ENCODE results near the gene ING1.
"Not testable (repeated sequence)": the region's sequence is repeated elsewhere in the genome, so short reads cannot be mapped to it uniquely, and the experiment has no call there.

ING1 gene, protein sequence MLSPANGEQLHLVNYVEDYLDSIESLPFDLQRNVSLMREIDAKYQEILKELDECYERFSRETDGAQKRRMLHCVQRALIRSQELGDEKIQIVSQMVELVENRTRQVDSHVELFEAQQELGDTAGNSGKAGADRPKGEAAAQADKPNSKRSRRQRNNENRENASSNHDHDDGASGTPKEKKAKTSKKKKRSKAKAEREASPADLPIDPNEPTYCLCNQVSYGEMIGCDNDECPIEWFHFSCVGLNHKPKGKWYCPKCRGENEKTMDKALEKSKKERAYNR

DNA sequence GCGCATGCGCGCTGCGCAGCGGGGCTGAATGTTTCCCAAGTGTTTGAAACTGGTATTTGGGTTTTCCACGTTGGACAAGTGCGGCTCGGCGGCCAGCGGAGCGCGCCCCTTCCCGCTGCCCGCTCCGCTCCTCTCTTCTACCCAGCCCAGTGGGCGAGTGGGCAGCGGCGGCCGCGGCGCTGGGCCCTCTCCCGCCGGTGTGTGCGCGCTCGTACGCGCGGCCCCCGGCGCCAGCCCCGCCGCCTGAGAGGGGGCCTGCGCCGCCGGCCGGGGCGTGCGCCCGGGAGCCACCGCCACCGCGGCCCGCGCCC is at the start of gene ING1:
Gene ING1, plus strand, starts transcription at position 59 of the 311 bp plus-strand sequence. CDS start 450 bp downstream, outside the sequence.
- DNase-seq: no peak

DNA sequence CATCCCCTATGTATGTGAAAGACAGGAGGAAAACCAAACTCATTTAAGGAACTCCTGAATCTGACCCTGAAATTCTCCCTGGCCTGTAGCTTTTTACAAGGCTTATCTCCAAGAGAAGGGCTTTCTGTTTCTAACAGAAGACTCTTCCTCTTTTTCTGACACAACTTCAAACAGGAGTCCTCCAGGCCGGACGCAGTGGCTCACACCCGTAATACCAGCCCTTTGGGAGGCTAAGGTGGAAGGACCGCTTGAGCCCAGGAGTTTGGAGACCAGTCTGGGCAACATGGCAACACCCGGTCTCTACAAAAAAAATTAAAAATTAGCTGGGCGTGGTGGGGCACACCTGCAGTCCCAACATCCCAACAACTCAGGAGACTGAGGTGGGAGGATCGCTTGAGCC is 49.5 kb upstream of the ING1 start:
- no peak for DNase-seq

DNA sequence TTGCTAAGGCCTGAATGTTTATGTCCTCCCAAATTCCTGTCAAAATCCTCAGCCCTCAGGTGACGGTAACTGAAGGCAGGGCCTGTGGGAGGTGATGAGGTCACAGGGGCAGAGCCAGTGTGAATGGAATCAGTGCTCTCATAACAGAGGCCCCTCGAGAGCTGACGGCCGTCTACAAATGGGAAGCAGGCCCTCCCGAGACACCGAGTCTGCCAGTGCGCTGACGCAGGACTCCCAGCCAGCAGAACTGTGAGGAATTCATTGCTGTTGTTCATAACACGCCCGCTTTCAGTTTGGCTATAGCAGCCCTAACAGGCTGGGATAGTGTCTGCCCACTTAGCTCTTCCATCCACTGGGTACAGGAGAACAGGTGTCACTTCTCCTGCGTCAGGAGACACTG is 48.8 kb upstream of the ING1 start:
- no peak for DNase-seq

DNA sequence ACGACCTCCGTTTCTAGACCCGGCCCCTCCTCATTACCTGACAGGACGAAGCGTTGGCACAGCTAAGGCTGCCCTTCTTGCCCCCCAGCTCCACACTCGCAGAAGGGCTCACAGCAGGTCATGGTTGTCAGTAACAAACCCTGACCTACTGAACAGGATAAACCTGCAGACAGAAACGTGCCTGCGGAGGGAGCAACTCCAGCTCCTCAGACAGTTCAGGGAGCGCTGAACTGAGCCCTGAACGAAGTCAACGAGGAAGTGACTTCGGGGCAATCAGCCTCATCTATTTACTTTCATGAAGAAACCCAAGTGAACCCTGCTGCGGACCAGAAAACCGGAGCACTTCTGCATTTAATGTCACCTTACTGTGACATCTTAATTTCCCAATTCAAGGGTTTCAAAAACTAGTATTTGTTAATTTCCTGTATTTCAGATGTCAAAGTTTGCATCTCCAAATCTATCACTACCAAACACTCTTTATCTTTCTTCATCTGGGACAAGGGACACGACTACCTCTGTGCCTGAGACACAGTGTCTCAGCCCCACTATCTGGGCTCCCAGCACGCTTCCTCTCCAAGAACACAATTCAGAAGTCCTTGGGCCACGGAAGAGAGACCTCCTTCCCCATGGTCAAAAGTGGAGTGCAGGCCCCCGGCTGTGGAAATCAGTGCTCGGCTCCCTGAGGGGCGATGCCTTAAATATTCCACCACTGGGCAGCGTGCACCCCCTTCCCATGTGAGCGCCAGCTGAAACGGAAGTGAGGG is 47.8 kb upstream of the ING1 start:
- DNase-seq: no peak

DNA sequence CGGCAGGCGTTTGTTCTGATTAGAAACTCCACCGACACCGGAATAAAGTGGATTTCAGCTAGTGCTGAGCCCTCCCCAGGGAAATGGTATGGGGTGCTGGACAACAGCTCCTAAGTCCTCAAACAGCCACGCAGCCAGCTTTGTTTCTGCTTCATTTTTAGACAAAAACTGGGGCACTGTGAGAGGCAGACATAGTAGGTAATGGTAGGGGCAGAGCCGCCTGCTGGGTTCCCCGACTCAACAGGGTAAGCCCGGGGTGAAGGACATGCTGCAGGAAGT is 47.3 kb upstream of the ING1 start:
- DNase-seq: no peak

DNA sequence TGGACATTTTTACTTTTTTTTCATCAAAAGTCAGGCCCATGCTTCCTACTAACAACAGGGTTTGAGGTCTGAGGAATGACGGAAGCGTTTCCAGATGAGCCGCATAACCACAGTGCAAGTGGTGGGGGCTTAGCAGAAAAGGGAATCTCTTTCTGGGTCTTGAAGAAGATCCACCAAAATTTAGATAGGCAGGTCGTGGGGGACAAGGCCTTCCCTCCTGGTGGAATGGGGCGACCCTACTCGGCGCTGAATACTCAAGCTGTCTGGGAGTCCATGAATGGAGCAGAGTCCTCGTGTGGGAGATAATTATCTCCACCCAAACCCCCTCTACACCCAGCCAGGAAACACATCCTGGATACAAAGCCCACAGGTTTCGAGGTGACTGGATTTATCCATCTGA is 44.5 kb upstream of the ING1 start:
- DNase-seq: no peak

DNA sequence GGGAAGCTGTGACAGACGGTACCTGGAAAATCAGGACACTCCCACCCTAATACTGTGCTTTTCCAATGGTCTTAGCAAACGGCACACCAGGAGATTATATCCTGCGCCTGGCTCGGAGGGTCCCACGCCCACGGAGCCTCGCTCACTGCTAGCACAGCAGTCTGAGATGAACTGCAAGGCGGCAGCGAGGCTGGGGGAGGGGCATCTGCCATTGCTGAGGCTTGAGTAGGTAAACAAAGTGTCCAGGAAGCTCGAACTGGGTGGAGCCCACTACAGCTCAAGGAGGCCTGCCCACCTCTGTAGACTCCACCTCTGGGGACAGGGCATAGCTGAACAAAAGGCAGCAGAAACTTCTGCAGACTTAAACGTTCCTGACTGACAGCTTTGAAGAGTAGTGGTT is 43.7 kb upstream of the ING1 start:
- DNase-seq: not testable (repeated sequence)

DNA sequence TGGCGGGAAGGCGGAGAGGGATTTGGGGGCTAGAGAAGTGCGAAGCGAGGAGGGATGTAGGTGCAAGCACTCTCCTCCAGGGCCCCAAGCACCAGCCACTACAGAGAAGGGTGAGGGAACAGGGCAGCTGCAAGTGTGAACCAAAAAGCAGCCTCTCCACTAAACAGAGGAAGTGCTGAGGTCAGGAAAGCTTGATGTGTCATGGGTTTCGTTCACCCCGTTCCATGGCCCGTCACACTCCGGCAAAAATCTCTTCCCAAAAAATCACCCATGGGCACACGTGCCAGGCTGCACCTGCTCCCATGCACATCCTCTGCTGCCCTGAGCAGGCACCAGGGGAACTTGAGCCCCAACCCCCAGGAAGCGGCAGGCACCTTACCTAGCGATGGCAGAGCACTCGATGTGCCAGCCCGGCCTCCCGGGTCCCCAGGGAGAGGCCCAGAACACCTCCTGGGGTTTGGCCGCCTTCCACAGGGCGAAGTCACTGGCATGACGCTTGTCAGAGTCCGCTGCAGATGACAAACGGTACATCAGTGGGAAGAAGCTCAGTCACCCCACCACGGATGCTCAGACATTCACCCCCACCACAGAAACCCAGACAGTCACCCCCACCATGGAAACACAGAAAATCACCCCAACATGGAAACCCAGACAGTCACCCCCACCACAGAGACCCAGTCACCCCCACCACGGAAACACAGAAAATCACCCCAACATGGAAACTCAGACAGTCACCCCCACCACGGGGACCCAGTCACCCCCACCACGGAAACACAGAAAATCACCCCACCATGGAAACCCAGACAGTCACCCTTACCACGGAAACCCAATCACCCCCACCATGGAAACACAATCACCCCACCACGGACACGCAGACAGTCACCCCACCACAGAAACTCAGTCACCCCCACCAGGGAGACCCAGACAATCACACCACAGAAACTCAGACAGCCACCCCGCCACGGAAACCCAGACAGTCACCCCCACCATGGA is 36.6 kb upstream of the ING1 start:
- DNase-seq: no peak

DNA sequence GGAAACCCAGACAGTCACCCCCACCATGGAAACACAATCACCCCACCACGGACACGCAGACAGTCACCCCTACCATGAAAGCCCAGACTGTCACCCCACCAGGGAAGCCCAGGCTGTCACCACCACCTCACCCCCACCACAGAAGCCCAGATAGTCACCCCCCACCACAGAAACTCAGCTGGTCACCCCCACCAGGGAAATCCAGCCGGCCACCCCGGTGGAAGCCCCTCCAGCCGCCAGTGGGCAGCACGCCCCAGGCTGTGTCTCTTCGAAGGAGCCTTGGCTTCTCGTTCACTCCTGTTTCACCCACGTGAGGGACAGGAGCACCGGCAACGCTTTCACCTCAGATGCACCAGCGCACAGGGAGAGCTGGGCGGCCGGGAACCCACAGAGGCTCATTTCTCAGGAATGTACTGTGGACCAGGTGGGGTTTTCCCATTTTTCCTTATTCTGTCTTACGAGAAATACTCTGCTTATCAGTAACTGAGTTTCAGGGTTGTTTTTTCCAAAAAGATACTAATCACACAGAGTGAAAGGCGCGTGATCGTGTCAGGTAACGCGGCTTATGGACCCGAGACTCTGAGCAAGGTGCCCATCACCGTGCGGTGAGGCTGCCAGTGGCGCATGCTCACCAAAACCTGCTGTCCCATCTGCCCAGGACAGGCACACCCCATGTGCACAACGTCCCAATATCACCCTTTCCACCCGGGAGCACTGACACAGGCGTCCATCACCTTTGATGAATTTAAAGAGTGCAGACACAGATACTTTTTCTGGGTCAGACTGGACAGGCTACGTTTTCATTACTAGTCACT is 35.6 kb upstream of the ING1 start:
- no peak for DNase-seq

DNA sequence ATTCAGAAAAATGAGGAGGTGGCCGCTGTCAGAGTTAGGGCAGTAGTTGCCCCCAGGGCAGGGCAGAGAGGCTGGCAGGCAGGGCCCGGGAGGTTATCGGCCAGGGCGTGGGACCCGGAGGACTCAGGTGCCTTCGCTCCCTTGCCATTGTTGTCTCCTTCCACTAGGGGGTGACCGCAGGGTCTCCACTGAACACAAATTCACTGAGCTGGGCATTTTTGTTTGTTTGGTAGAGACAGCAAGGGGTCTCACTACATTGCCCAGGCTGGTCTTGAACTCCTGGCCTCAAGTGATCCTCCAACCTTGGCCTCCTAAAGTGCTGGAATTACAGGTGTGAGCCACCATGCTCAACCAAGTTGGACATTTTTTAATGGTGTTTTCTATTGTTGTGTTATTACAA is 32.6 kb upstream of the ING1 start:
- no peak for DNase-seq

DNA sequence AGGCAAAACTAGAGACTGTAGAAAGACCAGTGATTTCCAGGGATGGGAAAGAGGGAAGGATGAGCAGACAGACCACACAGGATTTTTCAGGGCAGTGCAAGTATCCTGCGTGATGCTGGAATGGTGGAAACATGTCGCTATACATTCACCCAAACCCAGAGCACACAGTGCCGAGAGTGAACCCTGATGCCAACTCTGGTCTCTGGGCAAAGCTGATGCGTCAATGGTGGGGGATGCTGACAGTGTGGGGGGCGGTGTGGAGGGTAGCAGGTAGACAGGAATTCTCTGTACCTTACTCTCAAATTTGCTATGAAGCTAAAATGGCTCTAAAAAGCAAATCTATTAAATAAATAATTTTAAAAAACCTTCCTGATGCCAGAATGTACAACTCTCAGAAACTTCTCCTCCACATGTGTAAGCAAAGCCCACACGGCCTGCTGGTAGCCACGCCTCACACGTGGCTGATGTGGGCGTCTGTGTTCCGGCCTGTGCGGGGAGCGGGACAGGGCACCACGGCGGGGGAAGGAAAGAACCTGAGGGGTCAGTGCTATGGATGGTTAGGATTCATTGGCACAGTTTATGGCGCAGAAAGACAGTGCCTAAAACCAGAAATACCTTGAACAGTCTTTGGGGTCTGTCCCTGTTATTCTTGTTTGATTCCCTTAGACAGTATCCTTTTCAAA is 31.5 kb upstream of the ING1 start:
- DNase-seq: no peak

DNA sequence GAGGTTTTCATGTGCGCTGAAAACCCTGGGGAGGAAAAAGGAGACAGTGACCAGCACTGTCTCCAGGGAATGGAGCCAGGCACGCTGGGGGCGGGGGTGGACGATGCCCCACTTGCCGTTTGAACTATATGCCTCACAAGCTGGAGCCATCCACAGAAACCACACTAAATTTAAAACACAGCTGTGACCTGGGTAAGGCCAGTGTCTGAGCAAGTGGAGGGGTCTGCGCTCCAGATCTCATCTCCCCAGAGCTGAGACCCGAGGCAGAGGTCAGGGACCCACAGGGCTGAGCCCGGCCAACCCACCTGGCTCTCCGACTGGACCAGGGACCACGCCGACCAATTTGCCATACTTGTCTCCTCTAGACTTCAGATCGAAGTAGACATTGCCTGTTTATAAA is 30.8 kb upstream of the ING1 start:
- no peak for DNase-seq

DNA sequence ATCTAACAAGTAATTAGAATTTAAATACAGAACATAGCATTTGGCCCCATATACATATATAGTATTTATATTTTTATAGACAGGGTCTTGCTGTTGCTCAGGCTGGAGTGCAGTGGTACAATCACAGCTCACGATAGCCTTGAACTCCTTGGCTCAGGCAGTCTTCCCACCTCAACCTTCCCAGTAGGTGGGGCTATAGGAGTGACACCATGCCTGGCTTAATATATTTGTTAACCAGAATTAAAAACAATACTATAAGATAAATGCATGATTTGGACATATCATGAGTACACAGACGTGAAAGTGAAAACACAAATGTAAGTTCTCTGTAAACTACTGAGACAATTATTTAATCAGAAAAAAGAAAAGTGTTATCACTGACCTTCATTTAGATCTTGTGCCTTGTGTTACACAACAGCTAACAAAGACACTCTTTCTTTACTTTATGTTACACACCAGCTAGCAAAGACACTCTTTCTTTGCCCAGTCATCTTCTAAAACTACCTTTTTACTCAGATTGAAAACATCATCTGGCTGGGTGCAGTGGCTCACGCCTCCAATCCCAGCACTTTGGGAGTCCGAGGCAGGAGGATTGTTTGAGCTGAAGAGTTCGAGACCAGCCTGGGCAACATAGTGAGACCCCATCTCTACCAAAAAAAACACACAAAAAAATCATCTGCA is 30.2 kb upstream of the ING1 start:
- no peak for DNase-seq

DNA sequence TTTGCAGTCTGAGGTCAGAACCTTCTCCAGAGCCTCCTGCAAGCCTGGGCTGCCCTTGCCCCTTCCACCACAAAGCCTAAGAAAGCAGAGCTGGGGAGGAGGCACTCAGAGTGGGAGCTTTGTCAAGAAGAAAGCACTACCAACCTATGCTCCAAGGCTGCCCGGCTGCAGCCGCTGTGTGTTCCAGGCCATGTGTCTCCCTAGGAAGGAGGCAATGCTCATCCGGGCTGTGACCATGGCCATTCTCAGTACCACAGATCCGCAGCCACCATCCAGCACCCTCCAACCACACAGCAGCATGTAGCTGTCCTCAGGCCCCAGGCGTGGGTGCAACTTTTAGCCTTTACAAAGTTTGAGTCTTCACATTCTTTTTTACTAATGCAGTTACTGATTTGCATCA is 29.6 kb upstream of the ING1 start:
- DNase-seq: no peak

DNA sequence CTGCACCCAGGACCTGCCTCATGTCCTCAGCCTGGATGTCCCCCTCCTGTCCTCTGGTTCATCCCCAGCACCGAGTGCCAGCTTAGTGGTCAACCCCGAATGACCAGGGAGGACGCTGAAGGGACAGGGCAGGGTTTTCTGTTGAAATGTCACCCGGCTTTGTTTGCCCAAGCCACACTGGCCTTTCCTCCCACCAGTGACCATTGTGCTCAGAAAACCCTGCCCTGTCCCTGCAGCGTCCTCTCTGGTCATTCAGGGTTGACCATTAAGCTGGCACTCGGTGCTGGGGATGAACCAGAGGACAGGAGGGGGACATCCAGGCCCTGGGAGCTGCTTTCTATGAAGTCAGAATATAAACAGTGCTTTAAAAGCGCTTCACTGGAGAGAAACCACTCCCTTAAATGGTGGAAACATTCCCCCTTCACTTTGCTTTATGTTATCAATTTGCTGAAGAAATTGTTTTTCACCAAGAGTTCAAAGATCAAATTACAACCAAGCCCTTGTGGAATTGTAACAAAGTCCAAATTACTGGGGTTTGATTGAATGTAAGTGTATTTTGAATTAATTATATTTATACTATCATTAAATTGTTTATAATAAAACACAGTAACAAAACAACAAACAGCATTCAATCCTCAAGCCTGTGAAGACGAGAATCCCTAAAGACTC is 29.0 kb upstream of the ING1 start:
- DNase-seq: no peak

DNA sequence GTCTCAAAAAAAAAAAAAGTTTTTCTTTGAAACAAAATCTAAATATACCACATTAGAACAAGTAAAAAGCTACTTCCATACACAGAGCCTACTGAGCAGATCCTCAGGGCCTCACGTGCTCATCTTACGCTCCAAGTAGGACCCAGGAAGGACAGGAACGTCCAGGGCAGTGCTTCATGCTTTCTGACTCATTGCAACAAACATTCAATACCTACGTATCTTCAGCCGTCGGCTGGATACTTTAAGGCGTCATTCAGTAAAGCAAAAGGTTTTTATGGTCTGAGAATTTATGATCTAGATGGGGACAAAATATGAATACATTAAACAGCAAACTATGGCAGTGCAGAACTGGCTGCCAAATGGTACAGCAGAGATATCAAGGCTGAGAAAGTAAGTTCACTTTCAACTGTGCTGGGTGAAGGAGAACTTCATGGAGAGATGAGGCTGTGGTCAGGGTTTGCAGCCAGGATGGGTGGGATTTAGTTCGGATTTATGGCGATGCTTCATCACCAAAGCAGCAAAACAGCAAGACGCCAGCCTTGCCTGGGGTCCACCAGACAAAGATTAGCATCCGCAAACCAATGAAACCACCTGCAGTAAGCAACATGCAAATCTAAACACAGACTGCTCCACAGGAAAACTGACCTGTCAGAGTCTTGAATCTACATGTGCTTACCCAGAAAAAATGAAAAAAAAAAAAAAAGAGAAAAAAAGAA is 28.0 kb upstream of the ING1 start:
- DNase-seq: no peak

DNA sequence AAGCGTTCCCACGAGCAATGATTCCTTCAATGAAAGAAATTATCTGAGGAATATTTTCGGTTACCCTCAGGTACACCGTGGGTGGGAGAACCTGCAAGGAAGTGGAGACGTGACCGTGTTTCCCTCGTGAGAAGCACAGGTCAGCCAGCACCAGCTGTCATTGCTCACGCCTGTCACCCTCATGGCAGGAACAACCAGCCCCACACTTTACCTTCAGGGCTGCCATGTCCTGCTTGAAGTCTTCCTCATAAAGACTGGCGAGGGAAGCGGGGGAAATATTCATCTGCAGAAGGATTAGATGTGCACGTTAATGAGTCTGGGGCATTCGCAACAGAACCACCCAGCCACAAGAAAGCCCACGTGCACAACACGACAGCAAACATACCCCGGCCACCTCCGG is 25.8 kb upstream of the ING1 start:
- no peak for DNase-seq

DNA sequence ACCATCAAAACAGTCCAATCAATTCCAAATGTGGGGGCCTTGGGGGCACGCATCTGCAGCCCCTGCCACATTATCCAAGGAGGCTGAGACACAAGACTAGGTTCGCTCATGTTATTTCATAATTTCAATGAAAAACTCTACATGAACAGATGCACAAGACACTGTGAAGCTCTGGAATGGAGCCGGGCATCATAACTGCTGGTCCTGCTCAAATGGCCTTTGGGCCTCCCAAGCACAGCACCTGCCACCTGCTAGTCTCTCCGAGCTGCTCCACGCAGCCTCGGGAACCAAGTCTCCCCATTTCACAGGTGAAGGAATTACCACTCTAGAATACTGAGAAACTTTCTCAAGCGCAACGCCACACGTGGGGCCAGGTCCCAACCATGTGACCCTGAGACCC is 24.5 kb upstream of the ING1 start:
- DNase-seq: no peak

DNA sequence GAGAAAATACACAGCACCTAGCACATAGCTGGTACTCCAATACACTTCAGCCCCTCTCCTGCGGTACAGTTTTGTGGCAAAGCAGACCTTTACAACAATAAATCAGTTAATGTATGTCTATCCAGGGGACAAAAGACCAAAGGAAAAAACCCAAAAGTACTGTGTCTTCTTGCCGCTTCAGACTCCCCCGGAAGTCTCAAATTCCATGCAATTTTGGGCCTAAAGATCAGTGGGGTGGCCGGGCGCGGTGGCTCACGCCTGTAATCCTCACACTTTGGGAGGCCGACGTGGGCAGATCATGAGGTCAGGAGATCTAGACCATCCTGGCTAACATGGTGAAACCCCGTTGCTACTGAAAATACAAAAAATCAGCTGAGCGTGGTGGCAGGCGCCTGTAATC is 23.8 kb upstream of the ING1 start:
- DNase-seq: no peak

DNA sequence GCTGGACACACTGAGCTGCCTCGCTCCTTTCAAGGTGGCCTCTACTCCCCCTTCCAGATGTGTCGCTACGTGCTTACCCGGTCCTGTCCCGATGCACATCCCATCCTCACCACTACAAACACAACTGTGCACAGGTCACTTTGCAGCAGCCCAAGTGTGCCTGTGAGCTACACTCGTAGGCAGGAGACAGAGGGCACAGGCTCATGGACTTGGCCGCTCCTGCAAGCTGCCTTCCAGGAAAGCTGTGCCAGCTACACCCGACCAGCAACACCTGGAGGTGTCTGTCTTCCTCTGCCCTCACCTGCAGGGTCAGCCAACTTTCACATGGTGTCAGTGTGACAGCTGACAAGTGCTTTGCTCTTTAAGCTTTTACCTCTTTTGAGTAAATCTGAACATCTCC is 23.0 kb upstream of the ING1 start:
- no peak for DNase-seq

DNA sequence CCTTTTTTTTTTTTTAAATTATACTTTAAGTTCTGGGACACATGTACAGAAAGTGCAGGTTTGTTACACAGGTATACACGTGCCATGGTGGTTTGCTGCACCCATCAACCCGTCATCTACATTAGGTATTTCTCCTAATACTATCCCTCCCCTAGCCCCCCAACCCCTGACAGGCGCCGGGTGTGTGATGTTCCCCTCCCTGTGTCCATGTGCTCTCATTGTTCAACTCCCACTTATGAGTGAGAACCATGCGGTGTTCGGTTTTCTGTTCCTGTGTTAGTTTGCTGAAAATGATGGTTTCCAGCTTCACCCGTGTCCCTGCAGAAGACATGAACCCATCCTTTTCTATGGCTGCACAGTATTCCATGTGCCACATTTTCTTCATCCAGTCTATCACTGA is 17.7 kb upstream of the ING1 start:
- DNase-seq: not testable (repeated sequence)
